Retina (tissue), 1 donor: ENCODE measurements around the gene EPHB1.
A peak's percentile ranks its signal among the peaks of the same experiment; 100 is the strongest.
"Not testable (repeated sequence)": the region's sequence is repeated elsewhere in the genome, so short reads cannot be mapped to it uniquely, and the experiment has no call there.

Source experiments
- DNase-seq: peaks from one replicate; pipeline ENCODE4 v3.0.0-alpha.2; 2016

The EPHB1 gene

GRCh38 chr3:135014566-135014965 lies 219.5 kb downstream of the EPHB1 start:
- no peak for DNase-seq

GRCh38 chr3:135017003-135017893 lies 222.2 kb downstream of the EPHB1 start:
- no peak for DNase-seq

DNA sequence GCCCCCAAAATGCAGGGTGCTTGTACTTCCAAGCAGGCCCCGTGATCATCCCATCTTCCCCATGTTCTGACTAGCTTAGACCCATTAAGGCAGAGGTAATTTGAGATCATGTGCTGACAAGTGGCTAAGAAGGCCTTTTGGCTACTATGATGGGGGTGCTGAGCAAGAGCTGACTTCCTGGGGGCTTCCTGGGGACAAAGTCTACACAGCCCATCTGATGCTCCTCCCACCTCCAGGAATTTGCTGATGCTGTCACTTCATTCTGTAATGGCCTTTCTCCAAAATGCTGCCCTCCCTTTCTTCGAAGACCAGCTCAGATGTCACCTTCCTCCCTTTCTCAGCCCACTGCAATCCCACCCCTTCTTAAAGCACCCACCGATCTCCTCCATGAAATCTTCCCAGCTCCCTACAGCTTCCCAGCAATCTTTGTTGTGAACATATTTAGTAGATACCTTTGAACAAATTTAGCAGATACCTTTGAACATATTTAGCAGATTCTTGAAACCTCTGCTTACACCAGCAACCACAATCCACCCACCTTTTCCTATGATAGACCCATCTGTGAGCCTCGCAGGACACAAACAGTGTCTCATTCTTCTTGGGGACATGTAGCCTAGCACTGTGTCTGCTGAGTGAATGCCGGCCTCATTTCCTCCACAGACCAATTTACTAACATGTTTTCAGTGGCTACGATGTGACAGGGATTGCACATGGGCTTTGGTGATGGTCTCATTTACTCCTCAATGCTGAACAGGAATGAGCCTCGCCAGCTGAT lies 223.3 kb downstream of the EPHB1 start:
- no peak for DNase-seq

DNA sequence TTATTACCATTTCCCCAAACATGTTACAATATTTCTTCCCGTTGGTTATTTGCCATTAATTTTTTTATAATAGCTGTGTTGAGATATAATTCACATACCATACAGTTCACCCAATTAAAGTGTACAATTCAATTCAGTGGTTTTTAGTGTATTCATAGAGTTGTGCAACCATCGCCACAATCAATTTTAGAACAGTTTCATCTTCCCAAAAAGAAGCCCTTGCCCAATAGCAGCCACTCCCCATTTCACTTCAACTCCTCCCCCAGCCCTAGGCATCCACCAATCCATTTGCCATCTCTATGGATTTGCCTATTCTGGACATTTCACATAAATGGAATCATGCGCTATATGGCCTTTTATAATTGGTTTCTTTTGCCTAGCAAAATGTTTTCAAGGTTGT lies 225.1 kb downstream of the EPHB1 start:
- no peak for DNase-seq

DNA sequence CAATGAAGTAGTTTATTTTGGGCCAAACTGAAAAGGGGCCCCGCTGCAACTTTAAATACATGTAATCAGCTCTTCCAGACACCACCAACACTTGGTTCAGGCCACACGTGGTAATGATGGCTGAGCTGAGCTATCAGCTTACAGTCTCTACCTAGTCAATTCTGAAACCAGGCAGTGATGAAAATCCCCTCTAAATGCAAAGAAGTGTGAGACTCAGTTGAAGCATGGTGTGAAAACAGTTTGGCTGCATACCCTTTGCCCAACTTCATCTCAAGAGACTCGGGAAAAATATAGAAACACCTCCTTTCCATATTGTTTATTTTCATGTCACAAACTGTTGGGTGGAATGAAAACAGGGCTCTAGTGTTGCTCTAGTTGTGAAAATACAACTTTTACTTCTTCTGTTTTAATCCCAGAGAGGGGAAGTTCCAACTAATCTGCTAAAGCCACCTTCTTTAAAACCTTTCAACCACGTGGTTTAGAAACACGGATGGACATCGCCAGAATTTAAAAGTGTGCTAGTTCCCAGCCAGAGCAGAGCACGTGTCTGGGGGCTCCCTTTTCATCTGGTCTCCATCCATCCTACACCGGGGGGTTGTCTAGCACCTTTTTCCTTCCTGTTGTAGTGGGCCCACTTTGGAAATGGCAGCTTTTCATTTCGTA lies 229.1 kb downstream of the EPHB1 start:
- DNase-seq = no peak

GRCh38 chr3:135030768-135031615 lies 235.9 kb downstream of the EPHB1 start:
- DNase-seq = not testable (repeated sequence)

- DNase-seq = no peak
Observed at GRCh38 chr3:135033737-135034136, 238.7 kb downstream of the EPHB1 start.

- DNase-seq = peak; percentile 62
Observed at GRCh38 chr3:135034291-135034768, 239.3 kb downstream of the EPHB1 start.

DNA sequence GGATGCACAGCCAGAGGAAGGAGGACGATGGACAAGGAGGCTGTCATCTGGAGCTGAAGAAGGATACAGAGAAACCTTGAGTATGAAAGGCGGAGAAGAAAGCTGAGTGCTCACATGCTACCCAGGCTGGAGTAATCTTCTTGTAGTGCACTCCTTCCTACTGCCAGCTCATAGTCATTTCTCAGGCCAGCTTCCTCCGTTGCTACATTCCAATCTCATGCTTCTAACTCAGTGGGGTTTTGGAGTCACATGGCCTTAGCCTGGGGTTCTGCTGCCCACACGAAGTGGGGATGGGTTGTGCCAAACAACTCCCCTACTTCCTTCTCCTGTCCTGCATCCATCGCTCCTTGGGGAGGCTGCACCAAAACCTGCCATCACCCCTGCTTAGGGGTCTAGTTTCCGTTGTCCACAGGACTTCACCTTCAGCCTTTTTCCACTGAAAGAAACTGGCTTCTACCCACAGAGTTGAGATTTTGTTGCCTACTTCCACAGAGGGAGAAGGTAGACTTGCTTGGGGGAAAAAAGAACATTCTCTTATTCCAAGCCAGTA lies 239.9 kb downstream of the EPHB1 start:
- no peak for DNase-seq

GRCh38 chr3:135038186-135038585 lies 243.1 kb downstream of the EPHB1 start:
- DNase-seq = no peak

GRCh38 chr3:135039536-135039935 lies 244.5 kb downstream of the EPHB1 start:
- not testable (repeated sequence) for DNase-seq

DNA sequence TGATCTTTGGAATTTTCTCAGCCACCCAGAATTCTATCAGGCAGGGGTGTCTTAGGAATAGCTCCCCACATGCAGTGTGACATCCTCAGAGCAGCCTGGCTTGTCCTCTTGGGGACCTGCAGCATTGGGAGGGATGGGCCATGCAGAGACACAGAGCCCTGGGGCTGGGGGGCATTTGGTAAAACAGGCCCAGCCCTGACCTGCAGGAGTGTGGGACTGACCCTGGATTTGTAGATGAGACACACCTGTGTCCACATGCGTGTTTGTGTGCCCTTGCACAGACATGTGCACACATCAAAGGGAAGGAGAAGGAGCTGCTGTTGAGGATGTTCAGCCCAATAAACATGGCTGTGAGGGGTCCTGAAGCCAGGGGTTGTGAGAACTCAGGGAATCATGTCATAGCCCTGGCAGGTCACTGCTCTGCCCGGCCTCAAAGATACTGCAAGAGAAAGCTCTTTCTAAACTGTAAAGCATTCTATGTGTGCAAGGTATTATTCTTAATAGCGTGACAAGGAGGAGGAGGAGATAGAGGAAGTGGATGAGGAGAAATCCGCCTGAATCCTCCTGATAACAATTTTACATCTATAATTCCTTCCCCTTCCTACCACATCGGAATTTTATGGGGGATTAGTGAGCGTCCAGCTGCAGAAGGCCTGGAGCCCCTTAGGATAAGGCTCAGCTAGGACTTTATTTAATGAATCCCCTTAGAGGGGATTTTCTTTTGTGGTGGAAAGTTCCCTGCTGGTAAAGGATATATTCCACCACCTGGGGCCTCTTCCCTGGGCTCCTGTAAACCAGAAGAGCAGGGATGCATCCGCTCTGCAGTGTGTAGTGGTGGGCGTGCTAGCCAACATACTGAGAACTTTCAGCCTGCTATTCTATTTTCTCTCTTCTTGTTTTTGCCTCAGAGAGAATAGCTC lies 245.5 kb downstream of the EPHB1 start:
- no peak for DNase-seq

DNA sequence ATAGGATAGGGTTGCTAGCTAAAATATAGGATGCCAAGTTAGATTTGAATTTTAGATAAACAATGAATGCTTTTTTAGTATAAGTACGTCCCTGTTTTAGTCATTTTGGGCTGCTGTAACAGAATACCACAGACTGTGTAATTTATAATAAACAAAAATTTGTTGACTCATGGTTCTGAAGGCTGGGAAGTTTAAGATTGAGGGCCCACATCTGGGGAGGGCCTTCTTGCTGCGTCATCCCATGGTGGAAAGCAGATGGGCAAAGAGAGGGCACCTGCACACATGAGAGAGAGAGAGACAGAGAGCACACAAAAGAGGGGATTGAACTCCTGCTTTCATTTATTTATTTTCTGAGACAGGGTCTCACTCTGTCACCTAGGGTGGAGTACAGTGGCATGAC lies 246.5 kb downstream of the EPHB1 start:
- DNase-seq = no peak

DNA sequence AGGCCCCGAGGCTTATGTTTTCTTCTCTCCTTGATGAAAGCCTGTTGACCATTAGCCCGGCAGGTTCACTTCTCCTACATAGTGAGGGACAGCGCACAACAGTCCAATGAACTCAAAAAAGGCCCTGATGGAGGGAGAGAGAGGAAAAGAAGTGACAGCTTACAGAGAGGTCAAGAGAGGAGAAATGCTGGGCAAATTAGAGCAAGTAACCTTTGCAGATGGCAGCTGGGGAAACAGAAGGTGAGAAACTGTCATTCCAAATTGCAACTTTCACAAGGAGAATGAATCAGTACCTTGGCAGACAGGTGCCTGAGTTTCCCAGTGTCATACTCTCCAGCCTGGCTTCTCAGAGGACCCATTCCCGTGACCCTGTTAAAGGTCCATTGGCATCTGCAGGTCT lies 252.0 kb downstream of the EPHB1 start:
- no peak for DNase-seq

GRCh38 chr3:135050536-135050935 lies 255.5 kb downstream of the EPHB1 start:
- DNase-seq = no peak

DNA sequence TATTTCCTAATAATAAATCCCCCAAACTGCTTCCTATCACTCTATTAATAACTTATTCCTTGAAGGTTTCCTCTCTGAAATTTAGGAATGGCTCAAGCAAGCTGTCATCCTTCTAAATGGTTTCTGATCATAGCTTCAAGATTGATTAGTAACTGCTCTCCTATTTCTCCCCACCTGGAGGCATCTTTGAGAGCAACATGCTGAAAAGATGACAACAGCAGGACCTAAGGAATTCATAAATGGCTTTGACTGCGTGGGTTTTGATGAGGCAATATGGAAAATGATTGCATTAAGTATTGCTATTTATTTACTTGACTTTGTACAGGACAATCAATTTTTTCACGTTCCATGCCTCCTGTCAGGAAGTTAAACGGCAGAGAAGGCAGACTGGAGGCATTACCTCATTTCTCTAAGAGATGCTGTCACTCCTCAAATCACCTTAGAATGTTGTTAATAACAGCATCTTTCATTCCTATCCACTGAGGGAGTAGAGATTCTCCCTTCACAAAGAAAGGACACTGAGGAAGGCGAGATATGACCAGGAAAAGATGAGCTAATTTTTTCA lies 256.4 kb downstream of the EPHB1 start:
- DNase-seq = no peak

- DNase-seq = no peak
Observed at GRCh38 chr3:135055449-135055848, 260.4 kb downstream of the EPHB1 start.

- no peak for DNase-seq
Observed at GRCh38 chr3:135056084-135056730, 261.1 kb downstream of the EPHB1 start.

- DNase-seq = no peak
Observed at GRCh38 chr3:135056733-135057310, 261.8 kb downstream of the EPHB1 start.

DNA sequence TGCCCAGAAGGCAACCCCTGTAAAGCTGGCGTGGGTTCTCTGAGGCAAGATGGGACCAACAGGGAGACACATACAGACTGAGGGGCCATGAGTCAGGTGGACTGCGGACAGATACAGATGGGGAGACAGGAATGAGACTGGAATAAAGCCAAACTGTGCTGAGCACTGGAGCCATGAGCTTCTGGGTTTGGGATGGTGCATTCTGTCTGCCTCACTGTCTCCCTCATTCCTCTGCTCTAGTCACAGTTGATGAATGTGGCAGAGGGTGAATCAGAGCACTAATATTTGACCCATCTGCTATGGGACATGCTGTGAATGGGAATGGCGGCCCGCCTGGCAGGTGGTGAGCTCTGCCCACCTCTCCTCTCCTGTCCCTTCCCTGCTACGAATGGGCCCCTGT lies 262.9 kb downstream of the EPHB1 start:
- no peak for DNase-seq
